SK-N-SH (cell line): ENCODE results near the gene MATK. TPM values are rescaled to one million over a fixed set of nuclear protein-coding genes. Genes with fewer than 3 reads are reported as not detected.
A peak's percentile ranks its signal among the peaks of the same experiment; 100 is the strongest.

Experiments
- CTCF ChIA-PET: fragments of 300-600, 350-600 bp; formaldehyde crosslinking; extraction: SDS; loops from one replicate; lab custom pipeline; 2021; lab: Yijun Ruan, JAX
- POLR2A ChIA-PET: fragments of 350-600 bp; sonication (Branson Sonifier 250); formaldehyde crosslinking; extraction: SDS; loops from one replicate; lab custom pipeline; 2020; ENCODE audit warnings: antibody characterized with exemption, inconsistent platforms; lab: Yijun Ruan, JAX
- DNase-seq: peaks from one replicate; pipeline ENCODE4 v3.0.0; 2012
- H2AFZ ChIP-seq: fragments of 200-600 bp; sonication (generic); 2 replicates; pipeline ENCODE4 v1.8.1; 2016; ENCODE audit warnings: antibody characterized with exemption, mild to moderate bottlenecking, low read depth
- H3F3A ChIP-seq: fragments of 200-600 bp; sonication (generic); replicated peaks from 2 replicates; pipeline ENCODE3; 2016; ENCODE audit warnings: antibody characterized with exemption, mild to moderate bottlenecking; ENCODE audit not compliant: insufficient read depth
- H3K27ac ChIP-seq, 2 experiments: fragments of 200-500 bp in 1 of 2; fragments of 200-600 bp in 1 of 2; sonication (Bioruptor generic) in 1 of 2; sonication (generic), shearing (Covaris generic) in 1 of 2; 2 replicates each; pipeline versions ENCODE4 v1.5.1 to v1.6.1; 2014 to 2016; ENCODE audit warnings: low read depth in 2 of 2, inconsistent platforms in 1 of 2, low read length in 1 of 2, mild to moderate bottlenecking in 1 of 2, mixed read lengths in 1 of 2
- H3K27me3 ChIP-seq: fragments of 200-600 bp; sonication (generic), shearing (Covaris generic); 2 replicates; pipeline ENCODE4 v1.6.1; 2016; ENCODE audit warnings: mixed run types; ENCODE audit not compliant: insufficient read depth
- H3K36me3 ChIP-seq, 2 experiments: fragments of 200-500 bp in 1 of 2; fragments of 200-600 bp in 1 of 2; sonication (Bioruptor generic) in 1 of 2; sonication (generic) in 1 of 2; replicated peaks in 1 of 2; 2 replicates each; pipeline versions ENCODE3 to v1.5.1; 2014 to 2016; ENCODE audit warnings: low read length in 1 of 2, mild to moderate bottlenecking in 1 of 2; ENCODE audit not compliant: insufficient read depth in 2 of 2, control insufficient read depth in 1 of 2
- H3K4me1 ChIP-seq, 2 experiments: fragments of 200-500 bp in 1 of 2; fragments of 200-600 bp in 1 of 2; sonication (Bioruptor generic) in 1 of 2; sonication (generic), shearing (Covaris generic) in 1 of 2; 2 replicates each; pipeline versions ENCODE4 v1.5.1 to v1.6.1; 2014 to 2016; ENCODE audit warnings: low read depth in 1 of 2, low read length in 1 of 2, mixed run types in 1 of 2; ENCODE audit not compliant: insufficient read depth in 2 of 2, control insufficient read depth in 1 of 2
- H3K4me2 ChIP-seq: fragments of 200-600 bp; sonication (generic), shearing (Covaris generic); 2 replicates; pipeline ENCODE4 v1.6.1; 2017; ENCODE audit warnings: mixed run types
- H3K4me3 ChIP-seq, 2 experiments: fragments of 200-500 bp in 1 of 2; fragments of 200-600 bp in 1 of 2; sonication (Bioruptor generic) in 1 of 2; sonication (generic), shearing (Covaris generic) in 1 of 2; 2 replicates each; pipeline versions ENCODE4 v1.5.1 to v1.8.1; 2014 to 2016; ENCODE audit warnings: low read depth in 2 of 2, inconsistent platforms in 1 of 2, low read length in 1 of 2, mild to moderate bottlenecking in 1 of 2, mixed read lengths in 1 of 2, moderate library complexity in 1 of 2
- H3K79me2 ChIP-seq: fragments of 200-600 bp; sonication (generic); 2 replicates; pipeline ENCODE4 v1.8.1; 2017; ENCODE audit warnings: mild to moderate bottlenecking; ENCODE audit not compliant: insufficient read depth
- H3K9ac ChIP-seq: fragments of 200-600 bp; sonication (generic); 2 replicates; pipeline ENCODE4 v1.6.1; 2017; ENCODE audit warnings: mixed run types
- H3K9me2 ChIP-seq: fragments of 200-600 bp; sonication (generic); 2 replicates; pipeline ENCODE4 v1.6.1; 2017; ENCODE audit warnings: mixed run types
- H3K9me3 ChIP-seq: fragments of 200-600 bp; sonication (generic); 2 replicates; pipeline ENCODE4 v1.6.1; 2017; ENCODE audit warnings: mixed run types, mild to moderate bottlenecking, moderate library complexity
- H4K20me1 ChIP-seq: fragments of 200-600 bp; sonication (generic); 2 replicates; pipeline ENCODE4 v1.6.1; 2017; ENCODE audit warnings: mild to moderate bottlenecking, mixed run types; ENCODE audit not compliant: insufficient read depth
- CHD2 ChIP-seq: fragments of 150-350 bp; IDR thresholded peaks from 2 replicates; pipeline ENCODE4 v1.6.1; 2018; ENCODE audit warnings: low read length; ENCODE audit not compliant: partially characterized antibody
- EZH2phosphoT487 ChIP-seq: fragments of 200-600 bp; sonication (generic); IDR thresholded peaks from 2 replicates; pipeline ENCODE4 v1.6.1; 2017; ENCODE audit warnings: low read depth, mixed run types, mild to moderate bottlenecking, antibody characterized with exemption, moderate library complexity, borderline replicate concordance
- FOXM1 ChIP-seq: IDR thresholded peaks from 2 replicates; pipeline ENCODE4 v1.4.0; 2012; ENCODE audit warnings: low read depth, mild to moderate bottlenecking
- GATA2 ChIP-seq: sonication (generic); formaldehyde crosslinking; IDR thresholded peaks from 2 replicates; pipeline ENCODE4 v1.5.0; 2020; ENCODE audit warnings: mild to moderate bottlenecking, missing genetic modification reagents
- NFIC ChIP-seq: IDR thresholded peaks from 2 replicates; pipeline ENCODE4 v1.4.0; 2012; ENCODE audit warnings: borderline replicate concordance
- RCOR1 ChIP-seq: fragments of 150-350 bp; IDR thresholded peaks from 2 replicates; pipeline ENCODE4 v1.6.1; 2017; ENCODE audit warnings: antibody characterized with exemption, low read length
- RXRA ChIP-seq: IDR thresholded peaks from 2 replicates; pipeline ENCODE4 v1.4.0; 2012; ENCODE audit warnings: low read depth, mild to moderate bottlenecking, borderline replicate concordance
- SMC3 ChIP-seq: IDR thresholded peaks from 2 replicates; pipeline ENCODE4 v1.6.1; 2012; ENCODE audit warnings: low read depth, low read length, improper control_type of control experiment
- TEAD4 ChIP-seq: IDR thresholded peaks from 2 replicates; pipeline ENCODE4 v1.4.0; 2012; ENCODE audit warnings: mild to moderate bottlenecking, borderline replicate concordance; ENCODE audit not compliant: insufficient read depth
- WGBS: methylation state at CpG from one replicate; pipeline ENCODE4 v1.1.6; 2017; ENCODE audit warnings: low lambda C conversion rate; 5-methylcytosine and 5-hydroxymethylcytosine counted together
- polyA plus RNA-seq, 3 experiments: library from polyadenylated mRNA; depleted of rRNA; stranded (reverse); fragments of >200 nt; gene quantifications; 2 replicates each; pipeline ENCODE4 v1.2.3, GENCODE V29; 2012
- TF ChIP-seq, protein P1 (sequence below): IDR thresholded peaks from 2 replicates; pipeline ENCODE4 v1.6.1; 2012; ENCODE audit warnings: mild to moderate bottlenecking, low read depth, low read length, moderate library complexity
- TF ChIP-seq, protein P2 (sequence below): IDR thresholded peaks from 2 replicates; pipeline ENCODE4 v1.4.0; 2012; ENCODE audit warnings: low read depth
- TF ChIP-seq, protein P3 (sequence below): fragments of 150-350 bp; IDR thresholded peaks from 2 replicates; pipeline ENCODE4 v1.6.1; 2017; ENCODE audit warnings: antibody characterized with exemption, low read length, low read depth, borderline replicate concordance
- TF ChIP-seq, protein P4 (sequence below): fragments of 200-600 bp; sonication (generic); IDR thresholded peaks from 2 replicates; pipeline ENCODE4 v1.6.1; 2017; ENCODE audit warnings: antibody characterized with exemption, mild to moderate bottlenecking, moderate library complexity

The MATK gene
- polyA plus RNA-seq, 1 of the 3 experiments (the other 2 are of a cell fraction): not detected

DNA sequence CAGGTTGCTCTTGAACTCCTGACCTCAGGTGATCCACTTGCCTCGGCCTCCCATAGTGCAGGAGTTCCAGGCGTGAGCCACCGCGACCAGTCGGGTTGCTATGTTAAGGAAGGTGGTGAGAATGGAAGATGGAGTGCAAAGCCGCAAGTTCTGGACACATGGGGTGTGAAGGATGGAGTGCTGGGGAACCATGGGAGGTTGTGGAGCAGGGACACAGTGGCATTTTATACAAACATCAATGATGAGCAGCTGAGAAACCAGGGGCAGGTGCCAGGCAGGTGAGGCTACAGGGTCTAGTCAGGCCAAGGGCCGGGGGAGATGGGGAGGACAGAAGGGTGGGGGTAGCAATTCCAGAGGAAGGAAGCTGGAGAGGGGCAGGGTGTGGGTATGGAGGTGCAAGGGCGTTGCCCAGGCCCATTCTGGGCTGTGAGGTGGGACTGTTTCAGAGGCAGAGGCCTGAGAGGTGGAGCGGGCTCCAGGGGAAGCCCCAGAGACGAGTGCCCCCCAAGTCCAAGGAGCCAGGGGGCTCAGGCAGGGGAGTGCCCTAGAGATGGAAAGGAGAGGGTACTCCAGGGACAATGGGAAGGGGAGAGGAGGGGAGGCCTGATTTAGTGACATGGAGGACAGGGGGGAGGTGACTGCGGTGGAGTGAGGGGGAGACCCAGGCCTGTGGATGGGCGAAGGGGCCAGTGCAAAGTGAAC, 12.2 kb downstream of the MATK start (continued):
- TF ChIP-seq, protein P1, sequence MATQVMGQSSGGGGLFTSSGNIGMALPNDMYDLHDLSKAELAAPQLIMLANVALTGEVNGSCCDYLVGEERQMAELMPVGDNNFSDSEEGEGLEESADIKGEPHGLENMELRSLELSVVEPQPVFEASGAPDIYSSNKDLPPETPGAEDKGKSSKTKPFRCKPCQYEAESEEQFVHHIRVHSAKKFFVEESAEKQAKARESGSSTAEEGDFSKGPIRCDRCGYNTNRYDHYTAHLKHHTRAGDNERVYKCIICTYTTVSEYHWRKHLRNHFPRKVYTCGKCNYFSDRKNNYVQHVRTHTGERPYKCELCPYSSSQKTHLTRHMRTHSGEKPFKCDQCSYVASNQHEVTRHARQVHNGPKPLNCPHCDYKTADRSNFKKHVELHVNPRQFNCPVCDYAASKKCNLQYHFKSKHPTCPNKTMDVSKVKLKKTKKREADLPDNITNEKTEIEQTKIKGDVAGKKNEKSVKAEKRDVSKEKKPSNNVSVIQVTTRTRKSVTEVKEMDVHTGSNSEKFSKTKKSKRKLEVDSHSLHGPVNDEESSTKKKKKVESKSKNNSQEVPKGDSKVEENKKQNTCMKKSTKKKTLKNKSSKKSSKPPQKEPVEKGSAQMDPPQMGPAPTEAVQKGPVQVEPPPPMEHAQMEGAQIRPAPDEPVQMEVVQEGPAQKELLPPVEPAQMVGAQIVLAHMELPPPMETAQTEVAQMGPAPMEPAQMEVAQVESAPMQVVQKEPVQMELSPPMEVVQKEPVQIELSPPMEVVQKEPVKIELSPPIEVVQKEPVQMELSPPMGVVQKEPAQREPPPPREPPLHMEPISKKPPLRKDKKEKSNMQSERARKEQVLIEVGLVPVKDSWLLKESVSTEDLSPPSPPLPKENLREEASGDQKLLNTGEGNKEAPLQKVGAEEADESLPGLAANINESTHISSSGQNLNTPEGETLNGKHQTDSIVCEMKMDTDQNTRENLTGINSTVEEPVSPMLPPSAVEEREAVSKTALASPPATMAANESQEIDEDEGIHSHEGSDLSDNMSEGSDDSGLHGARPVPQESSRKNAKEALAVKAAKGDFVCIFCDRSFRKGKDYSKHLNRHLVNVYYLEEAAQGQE: no peak
- TF ChIP-seq NFIC: no peak
- TF ChIP-seq, protein P2, sequence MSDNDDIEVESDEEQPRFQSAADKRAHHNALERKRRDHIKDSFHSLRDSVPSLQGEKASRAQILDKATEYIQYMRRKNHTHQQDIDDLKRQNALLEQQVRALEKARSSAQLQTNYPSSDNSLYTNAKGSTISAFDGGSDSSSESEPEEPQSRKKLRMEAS: no peak
- TF ChIP-seq EZH2phosphoT487: no peak
- TF ChIP-seq, protein P3, sequence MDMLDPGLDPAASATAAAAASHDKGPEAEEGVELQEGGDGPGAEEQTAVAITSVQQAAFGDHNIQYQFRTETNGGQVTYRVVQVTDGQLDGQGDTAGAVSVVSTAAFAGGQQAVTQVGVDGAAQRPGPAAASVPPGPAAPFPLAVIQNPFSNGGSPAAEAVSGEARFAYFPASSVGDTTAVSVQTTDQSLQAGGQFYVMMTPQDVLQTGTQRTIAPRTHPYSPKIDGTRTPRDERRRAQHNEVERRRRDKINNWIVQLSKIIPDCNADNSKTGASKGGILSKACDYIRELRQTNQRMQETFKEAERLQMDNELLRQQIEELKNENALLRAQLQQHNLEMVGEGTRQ: no peak
- no peak for TF ChIP-seq FOXM1
- no peak for TF ChIP-seq GATA2 (CRISPR knock-in tag)
- TF ChIP-seq, all 33 proteins: peak for 0

DNA sequence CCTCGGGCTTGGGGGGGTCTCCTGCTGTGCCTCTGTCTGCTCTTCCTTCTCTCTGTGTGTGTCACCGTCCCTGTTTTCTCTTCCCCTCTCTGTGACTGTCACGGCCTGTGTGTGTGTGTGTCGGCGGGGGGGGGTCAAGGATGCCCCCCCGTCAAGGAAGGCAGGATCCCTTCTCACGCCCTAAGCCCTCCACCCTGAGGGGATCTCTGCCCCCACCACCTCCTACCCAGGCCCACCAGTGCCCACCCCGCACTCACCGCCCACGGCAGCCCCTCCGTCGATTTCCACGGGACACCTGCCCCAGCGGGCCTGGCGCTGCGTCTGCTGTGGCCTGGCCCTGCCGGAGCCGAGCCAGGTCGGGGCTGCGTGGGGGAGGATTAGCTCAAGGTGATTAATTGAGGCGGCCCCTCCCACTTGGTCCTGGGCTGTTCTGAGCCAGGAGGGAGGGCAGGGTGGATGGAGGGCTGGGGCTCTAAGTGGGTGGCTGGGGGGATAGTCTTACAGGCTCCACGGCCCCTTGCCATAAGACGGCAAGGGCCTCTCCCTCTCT, 14.2 kb downstream of the MATK start, which contains the start of gene RAX2:
TSS of gene RAX2 (minus strand) at position 323 of the 550 bp plus-strand sequence. CDS start 486 bp downstream, outside the sequence.
- DNase-seq: peak; percentile 36
- POLR2A ChIA-PET: no interaction called here
- H3K9me3 ChIP-seq: no peaks in the 10 kb centered on the region
- CTCF ChIA-PET: interaction anchor here (1.2 to 1.5 kb wide), 3 partner anchors 10 to 50 kb away, joined by 4 to 5 read pairs (median 4); partner anchors contain the start of gene MRPL54
- no peak within 1 kb of the TSS for H3K27ac ChIP-seq
- H3K4me1 ChIP-seq: no peaks in the 10 kb centered on the region
- no peaks in the 10 kb centered on the region for H3K79me2 ChIP-seq
- no peak within 1 kb of the TSS for H3K4me2 ChIP-seq
- 44% methylated on average over 14 of the region's 23 CpGs for WGBS
- H2AFZ ChIP-seq: no peak within 1 kb of the TSS
- H3F3A ChIP-seq: no peaks in the 10 kb centered on the region
- peaks cover 0 to 9% of the 10 kb centered on the region in 2 experiments for H3K36me3 ChIP-seq
- H4K20me1 ChIP-seq: no peaks in the 10 kb centered on the region
- H3K9me2 ChIP-seq: no peaks in the 10 kb centered on the region
- TF ChIP-seq EZH2phosphoT487 (no peak), RXRA (no peak), CHD2 (no peak), TEAD4 (no peak), RCOR1 (no peak), SMC3 (no peak), GATA2 (CRISPR knock-in tag) (no peak), FOXM1 (no peak)
- TF ChIP-seq, protein P4, sequence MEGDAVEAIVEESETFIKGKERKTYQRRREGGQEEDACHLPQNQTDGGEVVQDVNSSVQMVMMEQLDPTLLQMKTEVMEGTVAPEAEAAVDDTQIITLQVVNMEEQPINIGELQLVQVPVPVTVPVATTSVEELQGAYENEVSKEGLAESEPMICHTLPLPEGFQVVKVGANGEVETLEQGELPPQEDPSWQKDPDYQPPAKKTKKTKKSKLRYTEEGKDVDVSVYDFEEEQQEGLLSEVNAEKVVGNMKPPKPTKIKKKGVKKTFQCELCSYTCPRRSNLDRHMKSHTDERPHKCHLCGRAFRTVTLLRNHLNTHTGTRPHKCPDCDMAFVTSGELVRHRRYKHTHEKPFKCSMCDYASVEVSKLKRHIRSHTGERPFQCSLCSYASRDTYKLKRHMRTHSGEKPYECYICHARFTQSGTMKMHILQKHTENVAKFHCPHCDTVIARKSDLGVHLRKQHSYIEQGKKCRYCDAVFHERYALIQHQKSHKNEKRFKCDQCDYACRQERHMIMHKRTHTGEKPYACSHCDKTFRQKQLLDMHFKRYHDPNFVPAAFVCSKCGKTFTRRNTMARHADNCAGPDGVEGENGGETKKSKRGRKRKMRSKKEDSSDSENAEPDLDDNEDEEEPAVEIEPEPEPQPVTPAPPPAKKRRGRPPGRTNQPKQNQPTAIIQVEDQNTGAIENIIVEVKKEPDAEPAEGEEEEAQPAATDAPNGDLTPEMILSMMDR: no peak
- TF ChIP-seq, protein P3: no peak
- TF ChIP-seq, protein P2: no peak
- TF ChIP-seq, protein P1: no peak
- H3K27me3 ChIP-seq: 0 out of 2 replicates have a peak, but pooled peaks cover under 1% of the 10 kb centered on the region
- H3K4me3 ChIP-seq: no peak within 1 kb of the TSS
- no peak within 1 kb of the TSS for H3K9ac ChIP-seq
